ENCODE results near the gene RAG2. TPM values are rescaled to one million over a fixed set of nuclear protein-coding genes. Genes with fewer than 3 reads are reported as not detected.

The RAG2 gene
- total and polyA plus RNA-seq, 10 of the 15 experiments (the other 5 are each of a cell fraction or from before 2014, with no cell fraction given) = not detected

GRCh38 chr11:36569095-36569494 lies 28.9 kb downstream of the RAG2 start:
- Histone ChIP-seq H3K79me2 (ENCODE audit: control insufficient read depth, insufficient read depth, low read length) (no peaks in the 10 kb centered on the region), H4K20me1 (ENCODE audit: control insufficient read depth, insufficient read depth) (no peaks in the 10 kb centered on the region), H3K4me2 (ENCODE audit: control insufficient read depth, insufficient read depth) (no peak overlapping the region), H2AFZ (ENCODE audit: control insufficient read depth, low read depth, low read length) (no peak overlapping the region), H3K27ac (ENCODE audit: control insufficient read depth, insufficient read depth) (no peak overlapping the region), H3K4me1 (ENCODE audit: control insufficient read depth, insufficient read depth, low read length) (no peaks in the 10 kb centered on the region), H3K36me3 (ENCODE audit: control insufficient read depth in 2 of 2, insufficient read depth in 2 of 2, low read length in 1 of 2) (no peaks in the 10 kb centered on the region), H3K4me3 (no peak overlapping the region), H3K27me3 (replicated peaks in 1 of 2; ENCODE audit: control insufficient read depth in 2 of 2, insufficient read depth in 2 of 2, low read length in 1 of 2) (peaks cover 4 to 8% of the 10 kb centered on the region in 2 experiments; a peak in 2 of 4 replicates), H3K9me3 (replicated peaks; ENCODE audit: control insufficient read depth, insufficient read depth, low read length) (no peaks in the 10 kb centered on the region; the same call in 2 of the 3 replicates), H3K9ac (ENCODE audit: control insufficient read depth, insufficient read depth, low read length) (no peak overlapping the region)
- WGBS (ENCODE audit: insufficient coverage, insufficient replicate concordance, low lambda C conversion rate, missing lambda C conversion rate) = 4% methylated on average over 4 of the region's 4 CpGs
- ATAC-seq (no peak), FAIRE-seq (no peak), DNase-seq (ENCODE audit: low read depth, low spot score) (no peak)
- TF ChIP-seq TCF12 (IDR thresholded peaks at IDR 0.05; ENCODE audit: low read depth, low read length) (no peak), GATAD2B (conservative IDR thresholded peaks at IDR 0.05; ENCODE audit: low read depth) (no peak), POLR2AphosphoS2 (IDR thresholded peaks at IDR 0.05; ENCODE audit: low read depth, low read length) (no peak), NFYA (IDR thresholded peaks at IDR 0.05; ENCODE audit: borderline replicate concordance, low read depth, low read length) (no peak), TARDBP (IDR thresholded peaks at IDR 0.05; ENCODE audit: borderline replicate concordance) (no peak), EP300 (IDR thresholded peaks at IDR 0.05; ENCODE audit: borderline replicate concordance in 1 of 2, control insufficient read depth in 1 of 2, low read depth in 2 of 2, low read length in 2 of 2) (no peak)
- intact Hi-C loops (cut with micrococcal nuclease; ENCODE audit: unreplicated experiment) (no loop called here), in situ Hi-C loops (cut with MboI) (no loop called here)
- CTCF ChIA-PET = interaction anchor here (10.8 kb wide), 1 partner anchor 178 kb away, joined by 208 read pairs; no protein-coding TSS in a partner anchor
- RAD21 ChIA-PET (ENCODE audit: unreplicated experiment) = no interaction called here
- SMC1A ChIA-PET (ENCODE audit: uncharacterized antibody, unreplicated experiment) = no interaction called here
- no TSS peak for BruUV-seq (replicated peaks)
- POLR2A ChIA-PET = no interaction called here

GRCh38 chr11:36567694-36568093 lies 30.3 kb downstream of the RAG2 start, which contains the start of gene RAG1:
TSS of gene RAG1 (plus strand) at chr11:36568007. CDS start at chr11:36573305, 5,298 bp downstream.
- SMC1A ChIA-PET (ENCODE audit: uncharacterized antibody, unreplicated experiment) = interaction anchor here (1.2 to 1.8 kb wide), 2 partner anchors 143 to 179 kb away, joined by 3 to 7 read pairs; no protein-coding TSS in a partner anchor
- TF ChIP-seq ATF3 (IDR thresholded peaks at IDR 0.05; ENCODE audit: borderline replicate concordance, extremely low read depth, low read depth, low read length) (no peak), ELK1 (IDR thresholded peaks at IDR 0.05; ENCODE audit: low read depth, low read length) (no peak), PRDM15 (CRISPR knock-in tag; IDR thresholded peaks at IDR 0.05) (no peak), CREM (IDR thresholded peaks at IDR 0.05; ENCODE audit: low read depth) (no peak), CHD1 (IDR thresholded peaks at IDR 0.05; ENCODE audit: low read depth, low read length) (no peak)

More at GRCh38 chr11:36567694-36568093, 30.3 kb downstream of the RAG2 start, which contains the start of gene RAG1:
- H2AFZ ChIP-seq (ENCODE audit: control insufficient read depth, low read depth, low read length) = no peak within 1 kb of the TSS
- no peaks in the 10 kb centered on the region for H4K20me1 ChIP-seq (ENCODE audit: control insufficient read depth, insufficient read depth)
- no peaks in the 10 kb centered on the region for H3K9me3 ChIP-seq (replicated peaks; ENCODE audit: control insufficient read depth, insufficient read depth, low read length)
- DNase-seq (ENCODE audit: low read depth, low spot score) = no peak
- no peak within 1 kb of the TSS for H3K9ac ChIP-seq (ENCODE audit: control insufficient read depth, insufficient read depth, low read length)
- no TSS peak for BruUV-seq (replicated peaks)
- no peak for ATAC-seq
- H3K27ac ChIP-seq (ENCODE audit: control insufficient read depth, insufficient read depth) = no peak within 1 kb of the TSS
- in situ Hi-C loops (cut with MboI) = no loop called here
- ChIA-PET CTCF (interaction anchor here (1.0 to 10.8 kb wide), 3 partner anchors 104 to 275 kb away, joined by 3 to 208 read pairs (median 9); no protein-coding TSS in a partner anchor), POLR2A (no interaction called here), RAD21 (ENCODE audit: unreplicated experiment) (no interaction called here)
- H3K27me3 ChIP-seq (replicated peaks in 1 of 2; ENCODE audit: control insufficient read depth in 2 of 2, insufficient read depth in 2 of 2, low read length in 1 of 2) = peaks cover 0 to 8% of the 10 kb centered on the region in 2 experiments; a peak in 1 of 4 replicates
- H3K79me2 ChIP-seq (ENCODE audit: control insufficient read depth, insufficient read depth, low read length) = no peaks in the 10 kb centered on the region
- no peak within 1 kb of the TSS for H3K4me3 ChIP-seq
- H3K4me1 ChIP-seq (ENCODE audit: control insufficient read depth, insufficient read depth, low read length) = no peaks in the 10 kb centered on the region
- WGBS (ENCODE audit: insufficient coverage, insufficient replicate concordance, low lambda C conversion rate, missing lambda C conversion rate) = 31% methylated on average over 1 of the region's 1 CpG
- no peak within 1 kb of the TSS for H3K4me2 ChIP-seq (ENCODE audit: control insufficient read depth, insufficient read depth)
- no peak for FAIRE-seq
- no peaks in the 10 kb centered on the region for H3K36me3 ChIP-seq (ENCODE audit: control insufficient read depth in 2 of 2, insufficient read depth in 2 of 2, low read length in 1 of 2)
- intact Hi-C loops (cut with micrococcal nuclease; ENCODE audit: unreplicated experiment) = loop anchor here (2.0 kb wide), 1 partner anchor 55 kb away; no protein-coding TSS in a partner anchor
